SK-N-SH (cell line): Measurements from ENCODE around the gene CDH12. TPM values are rescaled to one million over a fixed set of nuclear protein-coding genes. Genes with fewer than 3 reads are reported as not detected.

Experiments used
- CTCF ChIA-PET: fragments of 300-600, 350-600 bp; formaldehyde crosslinking; extraction: SDS; loops from one replicate; lab custom pipeline; 2021; lab: Yijun Ruan, JAX
- POLR2A ChIA-PET: fragments of 350-600 bp; sonication (Branson Sonifier 250); formaldehyde crosslinking; extraction: SDS; loops from one replicate; lab custom pipeline; 2020; ENCODE audit warnings: antibody characterized with exemption, inconsistent platforms; lab: Yijun Ruan, JAX
- DNase-seq: peaks from one replicate; pipeline ENCODE4 v3.0.0; 2012
- H2AFZ ChIP-seq: fragments of 200-600 bp; sonication (generic); 2 replicates; pipeline ENCODE4 v1.8.1; 2016; ENCODE audit warnings: antibody characterized with exemption, mild to moderate bottlenecking, low read depth
- H3F3A ChIP-seq: fragments of 200-600 bp; sonication (generic); replicated peaks from 2 replicates; pipeline ENCODE3; 2016; ENCODE audit warnings: antibody characterized with exemption, mild to moderate bottlenecking; ENCODE audit not compliant: insufficient read depth
- H3K27ac ChIP-seq, 2 experiments: fragments of 200-500 bp in 1 of 2; fragments of 200-600 bp in 1 of 2; sonication (Bioruptor generic) in 1 of 2; sonication (generic), shearing (Covaris generic) in 1 of 2; 2 replicates each; pipeline versions ENCODE4 v1.5.1 to v1.6.1; 2014 to 2016; ENCODE audit warnings: low read depth in 2 of 2, inconsistent platforms in 1 of 2, low read length in 1 of 2, mild to moderate bottlenecking in 1 of 2, mixed read lengths in 1 of 2
- H3K27me3 ChIP-seq: fragments of 200-600 bp; sonication (generic), shearing (Covaris generic); 2 replicates; pipeline ENCODE4 v1.6.1; 2016; ENCODE audit warnings: mixed run types; ENCODE audit not compliant: insufficient read depth
- H3K36me3 ChIP-seq, 2 experiments: fragments of 200-500 bp in 1 of 2; fragments of 200-600 bp in 1 of 2; sonication (Bioruptor generic) in 1 of 2; sonication (generic) in 1 of 2; replicated peaks in 1 of 2; 2 replicates each; pipeline versions ENCODE3 to v1.5.1; 2014 to 2016; ENCODE audit warnings: low read length in 1 of 2, mild to moderate bottlenecking in 1 of 2; ENCODE audit not compliant: insufficient read depth in 2 of 2, control insufficient read depth in 1 of 2
- H3K4me1 ChIP-seq, 2 experiments: fragments of 200-500 bp in 1 of 2; fragments of 200-600 bp in 1 of 2; sonication (Bioruptor generic) in 1 of 2; sonication (generic), shearing (Covaris generic) in 1 of 2; 2 replicates each; pipeline versions ENCODE4 v1.5.1 to v1.6.1; 2014 to 2016; ENCODE audit warnings: low read depth in 1 of 2, low read length in 1 of 2, mixed run types in 1 of 2; ENCODE audit not compliant: insufficient read depth in 2 of 2, control insufficient read depth in 1 of 2
- H3K4me2 ChIP-seq: fragments of 200-600 bp; sonication (generic), shearing (Covaris generic); 2 replicates; pipeline ENCODE4 v1.6.1; 2017; ENCODE audit warnings: mixed run types
- H3K4me3 ChIP-seq, 2 experiments: fragments of 200-500 bp in 1 of 2; fragments of 200-600 bp in 1 of 2; sonication (Bioruptor generic) in 1 of 2; sonication (generic), shearing (Covaris generic) in 1 of 2; 2 replicates each; pipeline versions ENCODE4 v1.5.1 to v1.8.1; 2014 to 2016; ENCODE audit warnings: low read depth in 2 of 2, inconsistent platforms in 1 of 2, low read length in 1 of 2, mild to moderate bottlenecking in 1 of 2, mixed read lengths in 1 of 2, moderate library complexity in 1 of 2
- H3K79me2 ChIP-seq: fragments of 200-600 bp; sonication (generic); 2 replicates; pipeline ENCODE4 v1.8.1; 2017; ENCODE audit warnings: mild to moderate bottlenecking; ENCODE audit not compliant: insufficient read depth
- H3K9ac ChIP-seq: fragments of 200-600 bp; sonication (generic); 2 replicates; pipeline ENCODE4 v1.6.1; 2017; ENCODE audit warnings: mixed run types
- H3K9me2 ChIP-seq: fragments of 200-600 bp; sonication (generic); 2 replicates; pipeline ENCODE4 v1.6.1; 2017; ENCODE audit warnings: mixed run types
- H3K9me3 ChIP-seq: fragments of 200-600 bp; sonication (generic); 2 replicates; pipeline ENCODE4 v1.6.1; 2017; ENCODE audit warnings: mixed run types, mild to moderate bottlenecking, moderate library complexity
- H4K20me1 ChIP-seq: fragments of 200-600 bp; sonication (generic); 2 replicates; pipeline ENCODE4 v1.6.1; 2017; ENCODE audit warnings: mild to moderate bottlenecking, mixed run types; ENCODE audit not compliant: insufficient read depth
- CHD2 ChIP-seq: fragments of 150-350 bp; IDR thresholded peaks from 2 replicates; pipeline ENCODE4 v1.6.1; 2018; ENCODE audit warnings: low read length; ENCODE audit not compliant: partially characterized antibody
- FOXJ3 ChIP-seq: sonication (generic); formaldehyde crosslinking; IDR thresholded peaks from 2 replicates; pipeline ENCODE4 v1.5.1; 2020; ENCODE audit warnings: mild to moderate bottlenecking, missing genetic modification reagents
- GABPA ChIP-seq: IDR thresholded peaks from 2 replicates; pipeline ENCODE4 v1.4.0; 2012; ENCODE audit warnings: low read depth, mild to moderate bottlenecking
- GATA2 ChIP-seq: sonication (generic); formaldehyde crosslinking; IDR thresholded peaks from 2 replicates; pipeline ENCODE4 v1.5.0; 2020; ENCODE audit warnings: mild to moderate bottlenecking, missing genetic modification reagents
- JUND ChIP-seq: IDR thresholded peaks from 2 replicates; pipeline ENCODE4 v1.4.0; 2012
- NFIC ChIP-seq: IDR thresholded peaks from 2 replicates; pipeline ENCODE4 v1.4.0; 2012; ENCODE audit warnings: borderline replicate concordance
- RAD21 ChIP-seq: IDR thresholded peaks from 2 replicates; pipeline ENCODE4 v1.6.1; 2012; ENCODE audit warnings: mild to moderate bottlenecking, low read length
- REST ChIP-seq: IDR thresholded peaks from 2 replicates; pipeline ENCODE4 v1.6.1; 2012; ENCODE audit warnings: mild to moderate bottlenecking, low read depth, low read length, moderate library complexity
- RFX5 ChIP-seq: IDR thresholded peaks from 2 replicates; pipeline ENCODE4 v1.6.1; 2012; ENCODE audit warnings: mild to moderate bottlenecking, improper control_type of control experiment, low read length
- SIN3A ChIP-seq: IDR thresholded peaks from 2 replicates; pipeline ENCODE4 v1.6.1; 2012; ENCODE audit warnings: low read depth, mild to moderate bottlenecking, low read length, moderate library complexity, borderline replicate concordance
- SMC3 ChIP-seq: IDR thresholded peaks from 2 replicates; pipeline ENCODE4 v1.6.1; 2012; ENCODE audit warnings: low read depth, low read length, improper control_type of control experiment
- TEAD4 ChIP-seq: IDR thresholded peaks from 2 replicates; pipeline ENCODE4 v1.4.0; 2012; ENCODE audit warnings: mild to moderate bottlenecking, borderline replicate concordance; ENCODE audit not compliant: insufficient read depth
- USF1 ChIP-seq: IDR thresholded peaks from 2 replicates; pipeline ENCODE4 v1.4.0; 2012; ENCODE audit warnings: low read depth, borderline replicate concordance
- WGBS: methylation state at CpG from one replicate; pipeline ENCODE4 v1.1.6; 2017; ENCODE audit warnings: low lambda C conversion rate; 5-methylcytosine and 5-hydroxymethylcytosine counted together
- polyA plus RNA-seq, 3 experiments: library from polyadenylated mRNA; depleted of rRNA; stranded (reverse); fragments of >200 nt; gene quantifications; 2 replicates each; pipeline ENCODE4 v1.2.3, GENCODE V29; 2012
- TF ChIP-seq, protein P1 (sequence below): IDR thresholded peaks from 2 replicates; pipeline ENCODE4 v1.4.0; 2012; ENCODE audit warnings: low read depth
- TF ChIP-seq, protein P2 (sequence below): IDR thresholded peaks from 2 replicates; pipeline ENCODE4 v1.4.0; 2012; ENCODE audit warnings: low read depth, borderline replicate concordance
- TF ChIP-seq, protein P3 (sequence below): fragments of 200-600 bp; sonication (generic); IDR thresholded peaks from 2 replicates; pipeline ENCODE4 v1.6.1; 2017; ENCODE audit warnings: antibody characterized with exemption, mild to moderate bottlenecking, moderate library complexity

Gene CDH12
- polyA plus RNA-seq, 1 of the 3 experiments (the other 2 are of a cell fraction), result not detected

GRCh38 chr5:22070186-22070728 lies 782.9 kb downstream of the CDH12 start:
- ChIA-PET CTCF (no interaction called here), POLR2A (no interaction called here)
- no peak overlapping the region for H3K9ac ChIP-seq
- H3K27ac ChIP-seq, result no peak overlapping the region
- H3K79me2 ChIP-seq, result no peaks in the 10 kb centered on the region
- H3K9me3 ChIP-seq, result no peaks in the 10 kb centered on the region
- no peaks in the 10 kb centered on the region for H3F3A ChIP-seq
- H2AFZ ChIP-seq, result no peak overlapping the region
- H3K9me2 ChIP-seq, result no peaks in the 10 kb centered on the region
- H3K4me2 ChIP-seq, result no peak overlapping the region
- H3K4me1 ChIP-seq, result no peaks in the 10 kb centered on the region
- 21% methylated on average over 3 of the region's 3 CpGs for WGBS
- no peak for DNase-seq
- no peak for TF ChIP-seq GABPA
- no peak for TF ChIP-seq RAD21
- TF ChIP-seq USF1, result no peak
- TF ChIP-seq, protein P1, sequence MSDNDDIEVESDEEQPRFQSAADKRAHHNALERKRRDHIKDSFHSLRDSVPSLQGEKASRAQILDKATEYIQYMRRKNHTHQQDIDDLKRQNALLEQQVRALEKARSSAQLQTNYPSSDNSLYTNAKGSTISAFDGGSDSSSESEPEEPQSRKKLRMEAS, result no peak
- no peak for TF ChIP-seq TEAD4
- TF ChIP-seq JUND, result no peak
- no peak for TF ChIP-seq GATA2 (CRISPR knock-in tag)
- TF ChIP-seq, protein P2, sequence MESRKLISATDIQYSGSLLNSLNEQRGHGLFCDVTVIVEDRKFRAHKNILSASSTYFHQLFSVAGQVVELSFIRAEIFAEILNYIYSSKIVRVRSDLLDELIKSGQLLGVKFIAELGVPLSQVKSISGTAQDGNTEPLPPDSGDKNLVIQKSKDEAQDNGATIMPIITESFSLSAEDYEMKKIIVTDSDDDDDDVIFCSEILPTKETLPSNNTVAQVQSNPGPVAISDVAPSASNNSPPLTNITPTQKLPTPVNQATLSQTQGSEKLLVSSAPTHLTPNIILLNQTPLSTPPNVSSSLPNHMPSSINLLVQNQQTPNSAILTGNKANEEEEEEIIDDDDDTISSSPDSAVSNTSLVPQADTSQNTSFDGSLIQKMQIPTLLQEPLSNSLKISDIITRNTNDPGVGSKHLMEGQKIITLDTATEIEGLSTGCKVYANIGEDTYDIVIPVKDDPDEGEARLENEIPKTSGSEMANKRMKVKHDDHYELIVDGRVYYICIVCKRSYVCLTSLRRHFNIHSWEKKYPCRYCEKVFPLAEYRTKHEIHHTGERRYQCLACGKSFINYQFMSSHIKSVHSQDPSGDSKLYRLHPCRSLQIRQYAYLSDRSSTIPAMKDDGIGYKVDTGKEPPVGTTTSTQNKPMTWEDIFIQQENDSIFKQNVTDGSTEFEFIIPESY, result no peak
- no peak for TF ChIP-seq CHD2
- no peak for TF ChIP-seq NFIC
- no peak for TF ChIP-seq RFX5
- TF ChIP-seq, protein P3, sequence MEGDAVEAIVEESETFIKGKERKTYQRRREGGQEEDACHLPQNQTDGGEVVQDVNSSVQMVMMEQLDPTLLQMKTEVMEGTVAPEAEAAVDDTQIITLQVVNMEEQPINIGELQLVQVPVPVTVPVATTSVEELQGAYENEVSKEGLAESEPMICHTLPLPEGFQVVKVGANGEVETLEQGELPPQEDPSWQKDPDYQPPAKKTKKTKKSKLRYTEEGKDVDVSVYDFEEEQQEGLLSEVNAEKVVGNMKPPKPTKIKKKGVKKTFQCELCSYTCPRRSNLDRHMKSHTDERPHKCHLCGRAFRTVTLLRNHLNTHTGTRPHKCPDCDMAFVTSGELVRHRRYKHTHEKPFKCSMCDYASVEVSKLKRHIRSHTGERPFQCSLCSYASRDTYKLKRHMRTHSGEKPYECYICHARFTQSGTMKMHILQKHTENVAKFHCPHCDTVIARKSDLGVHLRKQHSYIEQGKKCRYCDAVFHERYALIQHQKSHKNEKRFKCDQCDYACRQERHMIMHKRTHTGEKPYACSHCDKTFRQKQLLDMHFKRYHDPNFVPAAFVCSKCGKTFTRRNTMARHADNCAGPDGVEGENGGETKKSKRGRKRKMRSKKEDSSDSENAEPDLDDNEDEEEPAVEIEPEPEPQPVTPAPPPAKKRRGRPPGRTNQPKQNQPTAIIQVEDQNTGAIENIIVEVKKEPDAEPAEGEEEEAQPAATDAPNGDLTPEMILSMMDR, result no peak
- no peak for TF ChIP-seq SIN3A
- TF ChIP-seq REST, result no peak
- no peak for TF ChIP-seq FOXJ3
- TF ChIP-seq SMC3, result no peak
- H3K4me3 ChIP-seq, result no peak overlapping the region
- H3K36me3 ChIP-seq, result no peaks in the 10 kb centered on the region
- no peaks in the 10 kb centered on the region for H4K20me1 ChIP-seq
- no peaks in the 10 kb centered on the region for H3K27me3 ChIP-seq
